WTC11 (cell line): ENCODE results near the gene KIF6. TPM values are rescaled to one million over a fixed set of nuclear protein-coding genes. Genes with fewer than 3 reads are reported as not detected.

ENCODE experiments used
- ATAC-seq: fragments of 200-7000 bp; cut with Tn5 transposase; 2 replicates; pipeline ENCODE4 v1.10.0; 2021; ENCODE audit warnings: mild to moderate bottlenecking, moderate library complexity
- CTCF ChIA-PET: fragments of 300-600 bp; sonication (Branson Sonifier 250); formaldehyde crosslinking; loops from one replicate; lab custom pipeline; 2021; ENCODE audit warnings: antibody characterized with exemption; lab: Charles Lee
- POLR2A ChIA-PET: fragments of 350-600 bp; sonication (Branson Sonifier 250); formaldehyde crosslinking; loops from one replicate; lab custom pipeline; 2021; ENCODE audit warnings: antibody characterized with exemption; lab: Charles Lee
- DNase-seq: peaks from one replicate; pipeline ENCODE4 v3.0.0; 2021; ENCODE audit warnings: low spot score
- H3K27ac Mint-ChIP-seq: 2 replicates; pipeline ENCODE4 v1.8.0; 2021; ENCODE audit warnings: mixed read lengths
- H3K27me3 Mint-ChIP-seq: 2 replicates; pipeline ENCODE4 v1.8.0; 2021; ENCODE audit warnings: low read depth, mild to moderate bottlenecking, moderate library complexity, mixed read lengths
- H3K36me3 Mint-ChIP-seq: 2 replicates; pipeline ENCODE4 v1.8.0; 2021; ENCODE audit warnings: mixed read lengths
- H3K4me1 Mint-ChIP-seq: 2 replicates; pipeline ENCODE4 v1.8.0; 2022; ENCODE audit warnings: mixed read lengths
- H3K4me3 Mint-ChIP-seq: 2 replicates; pipeline ENCODE4 v1.8.0; 2021; ENCODE audit warnings: mild to moderate bottlenecking, moderate library complexity, mixed read lengths
- H3K9me3 Mint-ChIP-seq: 2 replicates; pipeline ENCODE4 v1.8.0; 2021; ENCODE audit warnings: mixed read lengths
- ATF1 ChIP-seq: sonication (generic); formaldehyde crosslinking; IDR thresholded peaks from 2 replicates; pipeline ENCODE4 v1.8.1; 2023; ENCODE audit warnings: mild to moderate bottlenecking, moderate library complexity, missing genetic modification reagents
- ATF6 ChIP-seq: sonication (generic); formaldehyde crosslinking; IDR thresholded peaks from 2 replicates; pipeline ENCODE4 v1.8.1; 2023; ENCODE audit warnings: mild to moderate bottlenecking, missing genetic modification reagents
- CDX4 ChIP-seq: fragments of 250-450 bp; sonication (Bioruptor Pico); IDR thresholded peaks from 2 replicates; pipeline ENCODE4 v1.9.0; 2021; ENCODE audit warnings: moderate library complexity, mild to moderate bottlenecking, inconsistent platforms, borderline replicate concordance
- CREB1 ChIP-seq: sonication (generic); formaldehyde crosslinking; IDR thresholded peaks from 2 replicates; pipeline ENCODE4 v1.8.0; 2023; ENCODE audit warnings: mild to moderate bottlenecking, missing genetic modification reagents
- ESRRA ChIP-seq: sonication (generic); formaldehyde crosslinking; IDR thresholded peaks from 2 replicates; pipeline ENCODE4 v1.8.1; 2022; ENCODE audit warnings: mild to moderate bottlenecking, missing genetic modification reagents, borderline replicate concordance
- FOXK1 ChIP-seq: sonication (generic); formaldehyde crosslinking; IDR thresholded peaks from 2 replicates; pipeline ENCODE4 v1.8.0; 2022; ENCODE audit warnings: mild to moderate bottlenecking, moderate library complexity, missing genetic modification reagents
- FOXP4 ChIP-seq: sonication (generic); formaldehyde crosslinking; IDR thresholded peaks from 2 replicates; pipeline ENCODE4 v1.8.0; 2022; ENCODE audit warnings: mild to moderate bottlenecking, missing genetic modification reagents
- GRHL2 ChIP-seq: fragments of 250-450 bp; sonication (Bioruptor Pico); IDR thresholded peaks from 2 replicates; pipeline ENCODE4 v1.8.0; 2022; ENCODE audit warnings: mild to moderate bottlenecking, moderate library complexity; ENCODE audit not compliant: insufficient replicate concordance, severe bottlenecking
- HMGA2 ChIP-seq: fragments of 250-450 bp; sonication (Bioruptor Pico); IDR thresholded peaks from 2 replicates; pipeline ENCODE4 v1.4.0; 2021; ENCODE audit warnings: mild to moderate bottlenecking, moderate library complexity
- IRF1 ChIP-seq: sonication (generic); formaldehyde crosslinking; IDR thresholded peaks from 2 replicates; pipeline ENCODE4 v1.8.0; 2023; ENCODE audit warnings: missing genetic modification reagents
- JUN ChIP-seq: sonication (generic); formaldehyde crosslinking; IDR thresholded peaks from 2 replicates; pipeline ENCODE4 v1.8.0; 2023; ENCODE audit warnings: mild to moderate bottlenecking, missing genetic modification reagents
- KAT7 ChIP-seq: sonication (generic); formaldehyde crosslinking; IDR thresholded peaks from 2 replicates; pipeline ENCODE4 v1.8.1; 2023; ENCODE audit warnings: missing genetic modification reagents, mild to moderate bottlenecking, borderline replicate concordance
- MAX ChIP-seq: sonication (generic); formaldehyde crosslinking; IDR thresholded peaks from 2 replicates; pipeline ENCODE4 v1.8.0; 2022; ENCODE audit warnings: mild to moderate bottlenecking, missing genetic modification reagents
- MLX ChIP-seq: sonication (generic); formaldehyde crosslinking; IDR thresholded peaks from 2 replicates; pipeline ENCODE4 v1.8.1; 2023; ENCODE audit warnings: mild to moderate bottlenecking, missing genetic modification reagents, moderate library complexity
- NFYB ChIP-seq: sonication (generic); formaldehyde crosslinking; conservative IDR thresholded peaks from 2 replicates; pipeline ENCODE4 v1.8.0; 2022; ENCODE audit warnings: low read depth, missing genetic modification reagents
- OVOL2 ChIP-seq: fragments of 250-450 bp; sonication (Bioruptor Pico); IDR thresholded peaks from 2 replicates; pipeline ENCODE4 v1.9.0; 2021; ENCODE audit warnings: mild to moderate bottlenecking, borderline replicate concordance
- RELA ChIP-seq: sonication (generic); formaldehyde crosslinking; IDR thresholded peaks from 2 replicates; pipeline ENCODE4 v1.8.1; 2022; ENCODE audit warnings: missing genetic modification reagents, mild to moderate bottlenecking, borderline replicate concordance
- SMAD3 ChIP-seq: sonication (generic); formaldehyde crosslinking; IDR thresholded peaks from 2 replicates; pipeline ENCODE4 v1.8.0; 2022; ENCODE audit warnings: missing genetic modification reagents, mild to moderate bottlenecking, borderline replicate concordance
- SP1 ChIP-seq: sonication (generic); formaldehyde crosslinking; conservative IDR thresholded peaks from 2 replicates; pipeline ENCODE4 v1.8.1; 2022; ENCODE audit warnings: missing genetic modification reagents
- TCF7 ChIP-seq: sonication (generic); formaldehyde crosslinking; IDR thresholded peaks from 2 replicates; pipeline ENCODE4 v1.8.0; 2022; ENCODE audit warnings: mild to moderate bottlenecking, low read depth, missing genetic modification reagents, moderate library complexity
- USF1 ChIP-seq: sonication (generic); formaldehyde crosslinking; IDR thresholded peaks from 2 replicates; pipeline ENCODE4 v1.8.0; 2022; ENCODE audit warnings: mild to moderate bottlenecking, missing genetic modification reagents
- ZMAT4 ChIP-seq: fragments of 250-450 bp; sonication (Bioruptor Pico); IDR thresholded peaks from 2 replicates; pipeline ENCODE4 v1.9.0; 2021; ENCODE audit warnings: mild to moderate bottlenecking
- ZNF138 ChIP-seq: sonication (generic); formaldehyde crosslinking; conservative IDR thresholded peaks from 2 replicates; pipeline ENCODE4 v1.8.1; 2022; ENCODE audit warnings: mild to moderate bottlenecking, moderate library complexity, missing genetic modification reagents
- ZNF317 ChIP-seq: sonication (generic); formaldehyde crosslinking; IDR thresholded peaks from 2 replicates; pipeline ENCODE4 v1.8.1; 2023; ENCODE audit warnings: low read depth, mild to moderate bottlenecking, moderate library complexity, missing genetic modification reagents, borderline replicate concordance
- ZNF396 ChIP-seq: fragments of 250-450 bp; sonication (Bioruptor Pico); IDR thresholded peaks from 2 replicates; pipeline ENCODE4 v1.8.0; 2021; ENCODE audit warnings: mild to moderate bottlenecking, moderate library complexity, borderline replicate concordance
- ZNF423 ChIP-seq: fragments of 250-450 bp; sonication (Bioruptor Pico); IDR thresholded peaks from 2 replicates; pipeline ENCODE4 v2.1.2; 2022; ENCODE audit warnings: mild to moderate bottlenecking, moderate library complexity
- ZNF512 ChIP-seq: sonication (generic); formaldehyde crosslinking; IDR thresholded peaks from 2 replicates; pipeline ENCODE4 v1.8.1; 2022; ENCODE audit warnings: missing genetic modification reagents, borderline replicate concordance
- total RNA-seq: library from RNA; stranded (reverse); gene quantifications from 3 replicates; pipeline ENCODE4 v1.2.3, GENCODE V29; 2021

The KIF6 gene
- total RNA-seq, 1 experiment from 2014 or later, result 0.57 TPM

GRCh38 chr6:39770446-39770845, 45.2 kb upstream of the KIF6 start:
- DNase-seq (no peak), ATAC-seq (no peak)
- H3K4me3 Mint-ChIP-seq, result no peak overlapping the region
- H3K27me3 Mint-ChIP-seq, result no peaks in the 10 kb centered on the region; the same call in 1 of the 2 replicates
- CTCF ChIA-PET, result interaction anchor here (0.5 kb wide), 2 partner anchors 118 to 120 kb away, joined by 4 read pairs; no protein-coding TSS in a partner anchor
- H3K4me1 Mint-ChIP-seq, result no peaks in the 10 kb centered on the region
- H3K27ac Mint-ChIP-seq, result no peak overlapping the region
- H3K9me3 Mint-ChIP-seq, result peaks cover 11% of the 10 kb centered on the region; the same call in 1 of the 2 replicates
- POLR2A ChIA-PET, result no interaction called here
- TF ChIP-seq SP1 (CRISPR knock-in tag) (no peak), ZNF423 (CRISPR knock-in tag) (no peak), ZNF317 (CRISPR knock-in tag) (no peak), RELA (no peak), NFYB (CRISPR knock-in tag) (no peak), SMAD3 (CRISPR knock-in tag) (no peak), GRHL2 (CRISPR knock-in tag) (no peak), FOXP4 (no peak), IRF1 (CRISPR knock-in tag) (no peak), FOXK1 (CRISPR knock-in tag) (no peak), KAT7 (CRISPR knock-in tag) (no peak), ATF1 (CRISPR knock-in tag) (no peak), HMGA2 (no peak), MLX (CRISPR knock-in tag) (no peak), OVOL2 (CRISPR knock-in tag) (no peak), ZNF396 (CRISPR knock-in tag) (no peak), JUN (no peak), USF1 (CRISPR knock-in tag) (no peak), TCF7 (no peak), CDX4 (CRISPR knock-in tag) (no peak)
- no peaks in the 10 kb centered on the region for H3K36me3 Mint-ChIP-seq

GRCh38 chr6:39769012-39769411, 43.8 kb upstream of the KIF6 start:
- no peaks in the 10 kb centered on the region for H3K36me3 Mint-ChIP-seq
- no peak for ATAC-seq
- CTCF ChIA-PET, result no interaction called here
- TF ChIP-seq ZMAT4, result no peak
- TF ChIP-seq RELA, result no peak
- TF ChIP-seq ZNF396 (CRISPR knock-in tag), result no peak
- TF ChIP-seq CREB1, result no peak
- TF ChIP-seq ATF6 (CRISPR knock-in tag), result no peak
- TF ChIP-seq ZNF512, result no peak
- no peak for TF ChIP-seq ZNF138
- no peak for TF ChIP-seq ESRRA (CRISPR knock-in tag)
- TF ChIP-seq MAX (CRISPR knock-in tag), result no peak

More at GRCh38 chr6:39769012-39769411, 43.8 kb upstream of the KIF6 start:
- peaks cover 8% of the 10 kb centered on the region; the same call in 1 of the 2 replicates for H3K9me3 Mint-ChIP-seq
- no peak for DNase-seq
- H3K27me3 Mint-ChIP-seq, result no peaks in the 10 kb centered on the region; the same call in 1 of the 2 replicates
- no peak overlapping the region for H3K27ac Mint-ChIP-seq
- H3K4me1 Mint-ChIP-seq, result no peaks in the 10 kb centered on the region
- no peak overlapping the region for H3K4me3 Mint-ChIP-seq
- POLR2A ChIA-PET, result no interaction called here
